ENCODE data around the gene MTERF4.
A peak's percentile ranks its signal among the peaks of the same experiment; 100 is the strongest.

MTERF4 gene

GRCh38 chr2:241069821-241070281 is 32.2 kb downstream of the MTERF4 start:
- DNase-seq (ENCODE audit: low read depth in 2 of 2) = no peak

- DNase-seq (ENCODE audit: low read depth in 2 of 2) = no peak
Measured at GRCh38 chr2:241068942-241069810, 32.9 kb downstream of the MTERF4 start.

- no peak for DNase-seq (ENCODE audit: low read depth in 2 of 2)
Measured at GRCh38 chr2:241068136-241068941, 33.7 kb downstream of the MTERF4 start.

GRCh38 chr2:241067501-241068135 is 34.5 kb downstream of the MTERF4 start:
- no peak for DNase-seq (ENCODE audit: low read depth in 2 of 2)

- no peak for DNase-seq (ENCODE audit: low read depth in 2 of 2)
Measured at GRCh38 chr2:241066893-241067341, 35.2 kb downstream of the MTERF4 start.

DNA sequence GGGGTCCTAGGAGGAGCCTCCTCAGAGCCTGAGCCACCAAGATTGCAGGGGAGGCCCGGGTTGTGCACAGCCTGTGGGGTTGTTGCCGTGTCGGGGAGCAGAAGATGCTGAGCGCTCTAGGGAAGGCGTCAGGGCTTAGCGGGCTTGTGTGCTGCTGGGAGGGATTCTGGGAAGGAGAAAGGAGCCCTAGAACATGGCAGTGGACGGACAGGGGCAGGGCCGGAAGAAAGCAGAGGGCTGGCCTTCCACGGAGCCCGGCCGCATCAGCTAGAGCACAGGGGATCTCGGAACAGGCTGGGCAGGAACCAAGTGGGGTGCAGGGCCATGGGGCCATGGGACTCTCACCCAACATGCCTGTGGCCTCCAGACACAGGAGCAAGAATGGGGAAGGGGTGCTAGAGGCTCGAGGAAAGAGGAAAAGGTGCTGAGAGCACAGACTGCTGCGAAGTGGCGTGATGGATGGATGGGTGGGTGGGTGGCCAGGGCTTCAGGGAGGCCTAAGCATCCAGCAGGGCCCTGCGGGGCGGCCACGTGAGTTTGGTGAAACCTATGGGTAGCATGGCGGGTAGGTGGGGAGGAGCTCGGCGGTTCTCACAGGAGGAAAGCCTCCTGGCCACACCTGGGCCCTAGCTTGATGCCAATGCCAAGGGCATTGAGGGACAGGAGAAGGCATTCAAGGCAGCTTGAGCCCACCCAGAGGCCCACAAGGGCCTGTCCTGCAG is 35.8 kb downstream of the MTERF4 start:
- no peak for DNase-seq (ENCODE audit: low read depth in 2 of 2)

DNA sequence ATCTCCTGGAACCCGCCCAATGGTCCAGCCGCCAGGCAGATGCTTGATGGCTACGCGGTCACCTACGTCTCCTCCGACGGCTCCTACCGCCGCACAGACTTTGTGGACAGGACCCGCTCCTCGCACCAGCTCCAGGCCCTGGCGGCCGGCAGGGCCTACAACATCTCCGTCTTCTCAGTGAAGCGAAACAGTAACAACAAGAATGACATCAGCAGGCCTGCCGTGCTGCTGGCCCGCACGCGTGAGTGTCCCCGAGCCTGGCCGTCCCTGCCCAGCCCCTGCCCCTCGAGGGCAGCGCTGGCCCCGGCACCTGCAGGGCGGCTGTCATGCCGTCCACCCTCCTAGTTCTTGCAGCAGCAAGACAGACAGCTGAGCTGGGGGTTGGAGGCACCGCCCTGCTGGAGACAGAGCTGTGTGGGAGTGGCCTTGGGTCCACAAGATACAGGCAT is 36.7 kb downstream of the MTERF4 start:
- DNase-seq (ENCODE audit: low read depth in 2 of 2) = no peak

GRCh38 chr2:241064802-241065354 is 37.2 kb downstream of the MTERF4 start:
- no peak for DNase-seq (ENCODE audit: low read depth in 2 of 2)

GRCh38 chr2:241064008-241064801 is 37.9 kb downstream of the MTERF4 start:
- DNase-seq (ENCODE audit: low read depth in 2 of 2) = peak; percentile 19 to 45

GRCh38 chr2:241063587-241063986 is 38.5 kb downstream of the MTERF4 start:
- no peak for DNase-seq (ENCODE audit: low read depth in 2 of 2)

- DNase-seq (ENCODE audit: low read depth in 2 of 2) = no peak
Measured at GRCh38 chr2:241063093-241063551, 39.0 kb downstream of the MTERF4 start.

DNA sequence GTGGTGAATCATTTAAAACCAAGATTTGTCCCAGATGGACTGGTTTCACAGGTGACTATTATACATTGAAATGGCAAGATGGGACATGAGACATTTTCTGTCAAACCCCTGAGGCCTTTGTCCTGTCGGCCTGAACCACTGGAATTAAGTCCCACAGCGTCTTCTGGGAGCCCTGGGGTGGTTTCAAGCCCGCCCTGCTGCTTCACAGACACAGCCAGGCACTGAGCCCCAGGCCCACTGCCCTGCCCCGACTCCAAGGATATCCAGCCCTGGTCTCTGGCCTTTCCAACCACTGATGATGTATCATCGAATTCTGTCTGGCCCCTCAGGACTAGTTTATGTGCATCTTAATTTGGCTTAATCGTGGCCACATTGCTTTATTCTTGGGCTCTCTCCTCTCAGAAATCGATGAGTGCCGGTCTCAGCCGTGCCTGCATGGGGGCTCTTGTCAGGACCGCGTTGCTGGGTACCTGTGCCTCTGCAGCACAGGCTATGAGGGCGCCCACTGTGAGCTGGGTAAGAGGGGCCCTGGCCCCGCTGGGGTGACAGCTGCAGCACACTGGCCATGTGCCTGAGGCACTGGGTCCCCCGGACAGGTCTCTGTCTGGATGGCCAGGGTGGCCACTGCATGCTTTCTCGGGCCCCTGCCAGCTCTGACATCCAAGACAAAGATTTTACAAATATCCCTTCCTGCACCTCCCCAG is 39.5 kb downstream of the MTERF4 start:
- no peak for DNase-seq (ENCODE audit: low read depth in 2 of 2)

DNA sequence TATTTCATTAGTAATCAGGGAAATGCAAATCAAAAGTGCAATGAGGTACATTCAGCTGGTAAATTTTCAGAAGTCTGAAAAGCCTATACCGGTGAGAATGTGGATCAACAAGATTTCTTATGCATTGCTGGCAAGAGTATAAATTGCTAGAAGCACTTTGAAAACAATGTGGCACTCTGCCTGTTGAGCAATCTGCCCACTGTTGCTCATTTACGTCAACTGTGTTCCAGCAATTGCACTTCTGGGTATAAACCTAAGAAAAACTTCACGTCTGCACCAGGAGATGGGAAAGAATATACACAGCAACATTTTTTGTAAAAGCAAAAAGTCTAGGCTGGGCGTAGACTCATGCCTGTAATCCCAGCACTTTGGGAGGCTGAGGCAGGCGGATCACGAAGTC is 40.8 kb downstream of the MTERF4 start:
- DNase-seq (ENCODE audit: low read depth in 2 of 2) = no peak

- no peak for DNase-seq (ENCODE audit: low read depth in 2 of 2)
Measured at GRCh38 chr2:241053576-241054251, 48.4 kb downstream of the MTERF4 start.

- no peak for DNase-seq (ENCODE audit: low read depth in 2 of 2)
Measured at GRCh38 chr2:241052677-241053360, 49.3 kb downstream of the MTERF4 start.

- DNase-seq (ENCODE audit: low read depth in 2 of 2) = no peak
Measured at GRCh38 chr2:241051578-241052487, 50.3 kb downstream of the MTERF4 start.
